ENCODE data around the gene ST6GALNAC3.
"Not testable (repeated sequence)": the region's sequence is repeated elsewhere in the genome, so short reads cannot be mapped to it uniquely, and the experiment has no call there.

The ST6GALNAC3 gene

GRCh38 chr1:76074321-76075187, at the start of gene ST6GALNAC3:
Gene ST6GALNAC3, plus strand, starts transcription at chr1:76074746.
- H3K4me3 ChIP-seq: peak within 1 kb of the TSS; percentile 33 to 57 (median 42)
- peak within 1 kb of the TSS in 11 of 21 experiments; percentile 9 to 73 (median 47) for H3K27ac ChIP-seq

- Histone ChIP-seq H3K4me3 (no peak overlapping the region), H3K27ac (no peak overlapping the region)
These were observed 47.2 kb upstream of the ST6GALNAC3 start for GRCh38 chr1:76027341-76027740.

GRCh38 chr1:76029331-76029730, 45.2 kb upstream of the ST6GALNAC3 start:
- Histone ChIP-seq H3K27ac (no peak overlapping the region), H3K4me3 (no peak overlapping the region)

GRCh38 chr1:76031496-76031895, 43.0 kb upstream of the ST6GALNAC3 start:
- no peak overlapping the region for H3K4me3 ChIP-seq
- H3K27ac ChIP-seq: no peak overlapping the region

GRCh38 chr1:76033800-76034475, 40.6 kb upstream of the ST6GALNAC3 start:
- Histone ChIP-seq H3K27ac (no peak overlapping the region), H3K4me3 (no peak overlapping the region)

- H3K27ac ChIP-seq: no peak overlapping the region
- H3K4me3 ChIP-seq: no peak overlapping the region
These were observed 39.5 kb upstream of the ST6GALNAC3 start for GRCh38 chr1:76035053-76035452.

- H3K27ac ChIP-seq: no peak overlapping the region
- no peak overlapping the region for H3K4me3 ChIP-seq
These were observed 37.2 kb upstream of the ST6GALNAC3 start for GRCh38 chr1:76037324-76037723.

- H3K4me3 ChIP-seq: no peak overlapping the region
- no peak overlapping the region for H3K27ac ChIP-seq
These were observed 36.1 kb upstream of the ST6GALNAC3 start for GRCh38 chr1:76038287-76039004.

GRCh38 chr1:76046149-76046548, 28.4 kb upstream of the ST6GALNAC3 start:
- Histone ChIP-seq H3K27ac (no peak overlapping the region), H3K4me3 (no peak overlapping the region)

- no peak overlapping the region for H3K27ac ChIP-seq
- H3K4me3 ChIP-seq: no peak overlapping the region
These were observed 26.3 kb upstream of the ST6GALNAC3 start for GRCh38 chr1:76048219-76048618.

GRCh38 chr1:76048926-76049325, 25.6 kb upstream of the ST6GALNAC3 start:
- H3K4me3 ChIP-seq: no peak overlapping the region
- H3K27ac ChIP-seq: no peak overlapping the region

- Histone ChIP-seq H3K27ac (no peak overlapping the region), H3K4me3 (no peak overlapping the region)
These were observed 25.0 kb upstream of the ST6GALNAC3 start for GRCh38 chr1:76049498-76049897.

GRCh38 chr1:76050073-76050472, 24.5 kb upstream of the ST6GALNAC3 start:
- H3K27ac ChIP-seq, H3K4me3 ChIP-seq: not testable (repeated sequence)

- Histone ChIP-seq H3K27ac (no peak overlapping the region), H3K4me3 (no peak overlapping the region)
These were observed 21.5 kb upstream of the ST6GALNAC3 start for GRCh38 chr1:76053021-76053420.

GRCh38 chr1:76054359-76054758, 20.2 kb upstream of the ST6GALNAC3 start:
- Histone ChIP-seq H3K27ac (no peak overlapping the region), H3K4me3 (no peak overlapping the region)

- H3K4me3 ChIP-seq: no peak overlapping the region
- H3K27ac ChIP-seq: no peak overlapping the region
These were observed 18.6 kb upstream of the ST6GALNAC3 start for GRCh38 chr1:76055987-76056386.

GRCh38 chr1:76059451-76059850, 15.1 kb upstream of the ST6GALNAC3 start:
- H3K4me3 ChIP-seq: no peak overlapping the region
- no peak overlapping the region for H3K27ac ChIP-seq

GRCh38 chr1:76065270-76065669, 9.3 kb upstream of the ST6GALNAC3 start:
- no peak overlapping the region for H3K4me3 ChIP-seq

GRCh38 chr1:76066394-76066793, 8.2 kb upstream of the ST6GALNAC3 start:
- no peak overlapping the region for H3K27ac ChIP-seq
- no peak overlapping the region for H3K4me3 ChIP-seq

More at GRCh38 chr1:76065270-76065669, 9.3 kb upstream of the ST6GALNAC3 start:
- H3K27ac ChIP-seq: no peak overlapping the region

- Histone ChIP-seq H3K4me3 (no peak overlapping the region), H3K27ac (no peak overlapping the region)
These were observed 6.0 kb upstream of the ST6GALNAC3 start for GRCh38 chr1:76068542-76068941.

Measured in skin epidermis (tissue), 12 donors.